Activated naive CD4-positive, alpha-beta T cell (primary cell): Measurements from ENCODE around the gene RBM15.

Experiments
- DNase-seq, 4 experiments: peaks; one replicate each; lab custom pipeline; 2025; lab: John Stamatoyannopoulos, UW

The RBM15 gene

GRCh38 chr1:110348050-110348449 lies 8.9 kb downstream of the RBM15 start:
- no peak for DNase-seq

DNA sequence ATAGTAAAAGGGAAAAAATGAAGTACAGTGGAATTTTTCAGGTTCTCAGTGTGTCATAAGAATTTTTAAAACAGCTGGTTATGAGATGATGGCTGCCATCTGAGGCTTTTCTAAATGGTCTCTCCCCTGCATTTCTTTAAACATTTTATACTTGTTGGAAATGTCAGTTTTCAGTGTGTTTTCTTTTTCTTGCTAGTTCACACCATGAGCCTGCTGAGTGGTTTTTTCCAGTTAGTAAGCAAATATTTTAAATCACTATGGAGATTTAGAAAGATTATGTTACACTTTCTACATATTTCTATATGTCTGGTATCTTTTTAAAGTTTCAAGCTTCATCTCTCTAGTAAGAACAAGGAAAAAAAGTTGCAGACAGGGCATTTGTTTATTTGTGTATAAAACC lies 9.6 kb downstream of the RBM15 start:
- DNase-seq, result no peak

- DNase-seq, result no peak
These were observed 11.2 kb downstream of the RBM15 start for GRCh38 chr1:110350360-110350759.

GRCh38 chr1:110355321-110355720 lies 16.1 kb downstream of the RBM15 start:
- DNase-seq, result no peak

GRCh38 chr1:110356379-110356778 lies 17.2 kb downstream of the RBM15 start:
- DNase-seq, result no peak

- no peak for DNase-seq
These were observed 21.3 kb downstream of the RBM15 start for GRCh38 chr1:110360431-110360830.

- DNase-seq, result no peak
These were observed 22.7 kb downstream of the RBM15 start for GRCh38 chr1:110361856-110362255.

DNA sequence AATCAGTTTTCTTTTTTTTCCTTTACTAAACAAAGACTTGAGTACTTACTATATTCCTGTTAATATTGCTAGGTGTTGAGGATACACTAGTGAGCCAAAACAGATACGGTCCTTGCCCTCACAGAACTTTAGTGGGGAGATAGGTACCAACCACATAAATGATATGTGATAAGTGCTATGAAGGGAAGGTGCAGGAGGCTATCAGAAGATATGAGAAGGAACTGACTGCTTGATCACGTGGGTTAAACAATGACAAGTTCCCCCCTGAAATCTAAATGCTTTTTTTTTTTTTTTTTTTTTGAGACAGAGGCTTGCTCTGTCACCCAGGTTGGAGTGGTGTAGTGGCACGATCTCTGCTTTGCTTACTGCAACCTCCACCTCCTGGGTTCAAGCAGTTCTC lies 25.0 kb downstream of the RBM15 start:
- DNase-seq, result no peak

DNA sequence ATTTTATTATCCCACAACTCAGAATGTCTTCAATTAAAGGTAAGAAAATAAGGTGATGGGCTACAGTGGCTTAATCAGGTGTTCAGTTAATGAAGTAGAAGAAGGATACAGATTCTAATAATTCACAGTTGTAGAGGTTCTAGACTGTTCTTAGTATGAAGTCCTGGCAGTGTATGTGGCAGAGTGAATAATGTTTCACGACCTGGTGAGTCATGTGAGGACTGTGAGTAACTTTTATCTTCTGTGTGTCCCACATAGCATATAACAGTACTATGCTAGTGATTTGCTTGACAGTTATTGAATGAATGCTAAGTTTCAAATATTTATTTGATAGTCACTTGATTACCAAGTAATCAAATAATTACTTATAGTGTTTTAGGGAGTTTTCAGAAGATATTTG lies 31.6 kb downstream of the RBM15 start:
- DNase-seq, result no peak

- DNase-seq, result no peak
These were observed 36.3 kb downstream of the RBM15 start for GRCh38 chr1:110375490-110375889.

DNA sequence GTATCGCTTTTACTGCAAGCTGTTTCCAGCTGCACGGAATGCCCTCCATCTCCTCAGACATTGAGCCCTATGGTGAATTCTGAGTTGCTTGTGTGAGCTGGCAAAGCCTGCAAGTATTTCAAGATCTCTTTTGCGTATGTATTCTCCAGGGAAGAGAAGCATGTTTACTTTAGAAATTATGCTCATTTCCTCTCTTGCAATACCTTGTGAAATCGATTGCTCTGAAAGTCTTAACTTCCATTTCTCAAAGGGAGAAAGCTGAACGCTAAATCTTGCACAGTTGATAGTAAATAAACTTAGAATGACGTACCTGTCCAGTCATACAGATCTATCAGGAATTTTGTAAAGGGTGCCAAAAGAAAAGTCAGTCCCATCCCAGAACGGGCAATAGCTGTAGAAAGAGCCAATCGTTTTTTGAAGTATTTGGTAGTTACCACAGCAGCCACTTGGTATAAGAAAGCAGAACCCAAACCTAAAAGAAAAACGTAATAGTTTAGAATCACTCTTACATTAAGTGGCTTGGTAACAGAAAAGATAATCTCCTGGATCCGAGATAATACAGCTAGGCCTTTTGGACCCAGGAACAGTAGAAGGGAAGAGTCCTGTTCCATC lies 41.6 kb downstream of the RBM15 start:
- DNase-seq, result no peak

GRCh38 chr1:110383251-110383990 lies 44.2 kb downstream of the RBM15 start:
- no peak for DNase-seq

GRCh38 chr1:110384581-110385321 lies 45.6 kb downstream of the RBM15 start:
- no peak for DNase-seq

DNA sequence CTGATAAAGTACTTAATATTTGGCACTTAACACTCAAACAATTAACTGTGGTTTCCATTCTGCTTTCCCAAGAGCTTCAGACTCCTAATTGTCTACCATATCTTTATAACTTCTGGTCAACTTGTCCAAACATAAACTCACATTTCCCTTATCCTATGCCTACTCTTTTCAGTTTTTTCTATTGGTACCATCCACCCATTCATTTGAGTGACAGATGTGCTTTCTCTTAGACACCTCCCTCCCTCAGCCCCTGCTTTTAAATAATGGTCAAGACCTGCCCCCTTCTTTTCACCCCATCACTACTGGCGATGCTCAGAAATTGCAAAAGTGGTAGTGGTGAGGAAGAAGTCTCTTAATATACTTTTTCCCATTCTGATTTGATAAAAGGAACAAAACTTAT lies 46.2 kb downstream of the RBM15 start:
- no peak for DNase-seq

GRCh38 chr1:110387048-110387754 lies 48.0 kb downstream of the RBM15 start:
- no peak for DNase-seq

DNA sequence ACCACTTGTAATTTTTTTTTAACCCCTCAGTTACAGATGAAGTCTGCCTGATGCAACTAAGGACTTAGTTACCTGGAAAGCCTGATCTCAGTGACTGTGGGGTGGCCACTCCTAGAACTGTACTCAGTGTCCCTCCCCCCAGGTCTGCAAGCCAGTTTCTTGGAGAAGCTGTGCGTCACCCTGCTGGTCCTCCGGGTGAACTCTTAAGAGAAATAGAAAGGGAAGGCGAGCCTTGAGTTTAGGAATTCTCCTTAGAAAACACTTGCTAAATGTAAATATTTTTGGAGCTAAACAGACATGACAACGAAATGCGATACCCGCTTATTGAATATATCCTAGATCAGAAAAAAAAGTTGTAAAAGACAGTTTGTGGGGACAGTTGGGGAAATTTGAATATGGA lies 50.9 kb downstream of the RBM15 start:
- DNase-seq, result no peak

DNA sequence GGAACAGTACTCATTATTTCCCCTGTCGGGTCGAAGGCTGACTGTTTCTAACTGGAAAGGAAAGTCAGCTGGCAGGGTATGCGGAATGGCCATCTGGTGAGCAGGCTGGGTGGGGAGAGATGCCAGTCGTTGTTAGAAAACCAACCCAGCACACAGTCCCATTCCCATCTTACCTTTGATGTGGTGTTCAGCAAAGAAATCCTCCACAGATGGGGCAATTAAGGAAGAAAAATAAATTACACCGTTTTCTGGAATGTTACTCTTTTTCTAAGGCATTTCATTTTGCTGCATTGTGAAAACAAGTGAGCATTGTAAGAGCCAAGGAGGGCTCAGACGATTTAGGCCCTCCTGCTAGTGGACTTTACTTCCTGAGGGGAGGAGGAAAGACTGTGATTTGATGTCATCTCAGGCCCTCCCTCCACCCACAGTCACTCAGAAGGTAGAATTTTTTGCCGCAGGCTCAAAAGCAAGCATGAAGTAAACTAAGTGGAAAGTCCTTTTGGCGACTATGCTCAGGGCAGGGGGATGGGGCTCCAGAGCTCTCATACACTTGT lies 51.6 kb downstream of the RBM15 start, which contains the start of gene SLC16A4:
Gene SLC16A4 (minus strand): TSS at position 335 of the 554 bp plus-strand sequence. CDS start 1,703 bp downstream, outside the sequence.
- DNase-seq, result no peak

DNA sequence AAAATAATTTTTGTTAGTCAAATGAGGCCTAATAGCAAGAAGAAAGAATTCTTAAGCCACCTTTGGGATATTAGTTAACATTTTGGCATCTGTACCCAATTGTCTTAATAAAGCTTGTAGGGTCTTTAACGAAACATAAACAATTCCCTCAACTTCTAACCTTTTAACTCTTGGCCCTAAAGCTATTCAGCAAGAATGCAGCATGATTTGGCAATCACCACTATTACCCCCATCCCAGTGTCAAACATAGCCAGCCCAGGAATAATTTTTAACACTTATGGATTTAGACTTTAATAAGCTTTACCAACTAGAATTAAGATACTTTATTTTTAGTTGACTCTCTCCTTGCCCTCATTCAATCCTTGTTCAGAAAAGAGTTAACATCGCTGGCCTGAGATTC lies 54.1 kb downstream of the RBM15 start:
- no peak for DNase-seq

DNA sequence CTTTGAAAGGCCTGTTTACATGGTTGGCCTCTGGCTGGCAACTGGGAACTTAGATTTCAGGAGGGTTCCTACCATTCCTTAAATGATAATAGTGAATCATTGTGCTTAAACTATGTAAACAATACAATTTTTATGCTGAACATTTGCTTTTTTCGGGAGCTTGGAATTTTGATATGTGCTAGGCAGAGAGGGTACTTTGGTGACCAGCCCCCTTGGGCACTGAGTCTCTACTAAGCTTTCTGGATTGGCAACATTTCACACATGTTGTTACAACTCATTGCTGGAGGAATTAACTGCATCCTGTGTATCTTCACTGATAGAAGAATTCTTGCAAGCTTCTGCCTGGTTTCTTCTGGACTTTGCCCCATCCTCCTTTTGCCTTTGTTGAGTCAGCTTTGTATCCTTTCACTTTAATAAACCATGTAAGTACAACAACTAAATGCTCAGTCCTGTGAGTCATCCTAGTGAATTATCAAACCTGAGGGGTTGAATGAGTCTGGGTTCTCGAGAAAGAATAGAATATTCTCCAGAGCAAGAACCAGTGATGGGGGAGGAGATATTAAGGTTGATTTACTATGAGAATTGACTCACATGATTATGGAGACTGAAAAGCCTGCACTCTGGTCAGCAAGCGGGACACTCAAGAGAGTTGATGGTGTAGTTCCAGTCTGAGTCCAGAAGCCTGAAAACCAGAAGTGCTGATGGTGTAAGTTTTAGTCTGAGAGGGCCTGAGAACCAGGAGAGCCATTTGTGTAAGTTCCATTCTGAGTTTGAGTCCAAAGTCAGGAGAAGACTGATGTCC lies 54.7 kb downstream of the RBM15 start:
- no peak for DNase-seq

DNA sequence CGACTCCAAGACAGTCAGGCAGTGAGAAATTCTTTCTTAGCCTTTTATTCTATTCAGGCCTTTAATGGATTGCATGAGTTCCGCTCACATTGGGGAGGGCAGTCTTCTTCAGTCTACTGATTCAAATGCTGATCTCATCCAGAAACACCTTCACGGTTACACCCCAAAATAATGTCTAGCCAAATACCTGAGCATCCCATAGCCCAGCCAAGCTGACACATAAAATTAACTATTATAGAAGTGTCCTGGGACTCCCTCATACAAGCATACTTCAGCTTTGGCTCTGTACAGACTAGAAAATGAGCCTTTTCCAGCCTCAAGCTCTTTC lies 55.3 kb downstream of the RBM15 start:
- no peak for DNase-seq
